Kidney (tissue), 14 donors: ENCODE measurements around the gene AP2A2. TPM values are rescaled to one million over a fixed set of nuclear protein-coding genes. Genes with fewer than 3 reads are reported as not detected.

Source experiments
- DNase-seq, 5 donors: peaks; one replicate each; pipeline ENCODE4 v3.0.0-alpha.2; 2013 to 2020
- FAIRE-seq: peaks from 2 replicates; lab custom pipeline; 2012; peaks lifted over from hg19 to GRCh38; lab: Jason Lieb, UNC
- H3K27ac ChIP-seq, 2 donors: one replicate each; pipeline ENCODE4 v1.7.0; 2013; ENCODE audit warnings: low read depth in 2 of 2, low read length in 2 of 2, inconsistent platforms in 1 of 2
- H3K27me3 ChIP-seq: one replicate; pipeline ENCODE4 v1.7.1; 2013; ENCODE audit warnings: low read length, inconsistent platforms; ENCODE audit not compliant: control insufficient read depth, insufficient read depth
- H3K36me3 ChIP-seq, 3 donors: one replicate each; pipeline versions ENCODE4 v1.7.0 to v1.7.1; 2013; ENCODE audit warnings: low read length in 3 of 3, control low read depth in 1 of 3, inconsistent platforms in 1 of 3; ENCODE audit not compliant: insufficient read depth in 3 of 3, control insufficient read depth in 2 of 3
- H3K4me1 ChIP-seq, 3 donors: one replicate each; pipeline versions ENCODE4 v1.7.0 to v1.7.1; 2013; ENCODE audit warnings: low read length in 3 of 3, inconsistent platforms in 1 of 3, low read depth in 1 of 3; ENCODE audit not compliant: control insufficient read depth in 2 of 3, insufficient read depth in 2 of 3
- H3K4me3 ChIP-seq, 3 donors: one replicate each; pipeline versions ENCODE4 v1.7.0 to v1.8.1; 2013; ENCODE audit warnings: low read length in 3 of 3, control low read depth in 1 of 3, inconsistent platforms in 1 of 3
- H3K9ac ChIP-seq, 3 donors: one replicate each; pipeline versions ENCODE4 v1.7.0 to v1.7.1; 2013; ENCODE audit warnings: low read length in 3 of 3, control low read depth in 1 of 3, inconsistent platforms in 1 of 3
- H3K9me3 ChIP-seq, 3 donors: one replicate each; pipeline versions ENCODE4 v1.7.0 to v1.7.1; 2013; ENCODE audit warnings: low read length in 3 of 3, control low read depth in 1 of 3, inconsistent platforms in 1 of 3; ENCODE audit not compliant: control insufficient read depth in 2 of 3, insufficient read depth in 1 of 3
- CTCF ChIP-seq: IDR thresholded peaks from 3 replicates; pipeline ENCODE4 v1.5.1; 2012; ENCODE audit warnings: mild to moderate bottlenecking, moderate library complexity, borderline replicate concordance; ENCODE audit not compliant: insufficient read depth; ENCODE audit errors: extremely low read depth
- intact Hi-C: fragments of 100-400 bp; cut with DNase I; formaldehyde crosslinking; loops from one replicate; pipeline ENCODE4 v1.11.1; 2022
- polyA plus RNA-seq: library from polyadenylated mRNA; stranded (reverse); fragments of 350-450 nt; fragmentation: Illumina TruSeq; extraction: RNeasy Lipid Tissue Mini Kit (QIAGEN cat#74804); gene quantifications from one replicate; pipeline ENCODE4 v1.2.3, GENCODE V29; 2014; ENCODE audit warnings: low read depth, low replicate concordance; ENCODE audit not compliant: insufficient read depth
- total RNA-seq: library from RNA; stranded (reverse); fragmentation: NEBNext Ultra II Directional; extraction: Animal tissue kit (Norgen Biotek cat#: 25700); gene quantifications from one replicate; pipeline ENCODE4 v1.2.1, GENCODE V29; 2021
- donor health status: control.
- donor health status: control.
- donor health status: control.
- donor health status: control.
- donor health status: control.
- donor health status: DM: yes; HTN: yes; CAD: no.
- donor health status: Normal renal cell carcinoma (clear cell type).

The AP2A2 gene
- total and polyA plus RNA-seq, 2 donors from 2014 or later = 76.5 to 144 TPM

GRCh38 chr11:991711-992307 is 66.1 kb downstream of the AP2A2 start:
- Histone ChIP-seq H3K27ac (peak overlapping the region in 1 of 2 donors; percentile 11), H3K27me3 (no peaks in the 10 kb centered on the region), H3K36me3 (peaks cover 2 to 52% (median 37%) of the 10 kb centered on the region in 3 donors), H3K9ac (no peak overlapping the region), H3K9me3 (no peaks in the 10 kb centered on the region), H3K4me3 (no peak overlapping the region), H3K4me1 (peaks cover 0 to 10% (median 0%) of the 10 kb centered on the region in 3 donors)
- intact Hi-C loops = no loop called here
- FAIRE-seq = no peak
- DNase-seq = no peak
- TF ChIP-seq CTCF = no peak

GRCh38 chr11:992577-992976 is 66.9 kb downstream of the AP2A2 start:
- H3K27ac ChIP-seq = no peak overlapping the region
- H3K36me3 ChIP-seq = peaks cover 2 to 50% (median 36%) of the 10 kb centered on the region in 3 donors
- TF ChIP-seq CTCF = no peak
- no peak overlapping the region for H3K4me3 ChIP-seq
- no peak overlapping the region for H3K9ac ChIP-seq
- no peaks in the 10 kb centered on the region for H3K27me3 ChIP-seq
- intact Hi-C loops = no loop called here
- no peak for DNase-seq
- peaks cover 0 to 8% (median 0%) of the 10 kb centered on the region in 3 donors for H3K4me1 ChIP-seq
- FAIRE-seq = no peak
- H3K9me3 ChIP-seq = no peaks in the 10 kb centered on the region

- DNase-seq = no peak
- H3K36me3 ChIP-seq = peaks cover 2 to 44% (median 29%) of the 10 kb centered on the region in 3 donors
- no peaks in the 10 kb centered on the region for H3K27me3 ChIP-seq
- intact Hi-C loops = no loop called here
- no peak overlapping the region for H3K27ac ChIP-seq
- no peak overlapping the region for H3K9ac ChIP-seq
- no peak for TF ChIP-seq CTCF
- H3K4me1 ChIP-seq = peaks cover 0 to 8% (median 0%) of the 10 kb centered on the region in 3 donors
- FAIRE-seq = no peak
- no peak overlapping the region for H3K4me3 ChIP-seq
- H3K9me3 ChIP-seq = no peaks in the 10 kb centered on the region
Measured at GRCh38 chr11:993632-994167, 68.0 kb downstream of the AP2A2 start.
